ENCODE measurements around the gene BCL6B.
"Not testable (repeated sequence)": the region's sequence is repeated elsewhere in the genome, so short reads cannot be mapped to it uniquely, and the experiment has no call there.

Gene BCL6B

DNA sequence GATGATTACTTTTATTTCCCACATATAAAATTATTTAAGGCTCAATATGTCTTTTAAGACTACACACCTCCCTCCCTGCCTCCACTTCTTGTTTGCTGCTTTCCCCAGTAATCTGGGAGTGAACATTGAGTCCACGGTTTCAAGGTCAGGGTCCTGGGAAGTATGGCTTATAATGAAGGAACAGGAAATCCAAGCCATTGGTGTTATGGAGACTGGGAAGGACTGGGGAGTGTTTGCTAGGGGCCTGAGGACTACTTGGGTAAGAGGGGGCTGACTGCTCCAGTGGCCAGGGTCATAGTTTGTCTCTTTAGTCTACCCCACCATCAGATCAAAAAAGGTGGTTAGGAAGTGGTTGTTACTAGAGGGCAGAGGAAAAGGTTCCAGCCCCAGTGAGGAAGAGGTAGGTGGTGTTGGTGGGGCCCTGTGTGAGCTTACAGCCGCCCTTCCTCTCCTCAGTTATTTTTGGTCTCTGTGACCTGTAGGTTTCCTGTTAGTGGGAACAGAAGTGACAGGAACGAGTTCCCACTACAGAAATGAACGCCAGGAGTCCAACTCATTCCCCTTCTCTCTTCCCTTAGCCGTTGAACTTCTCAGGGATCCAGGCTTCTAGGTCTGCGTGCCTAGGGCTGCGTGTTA, 12.2 kb downstream of the BCL6B start:
- no peak for FAIRE-seq

DNA sequence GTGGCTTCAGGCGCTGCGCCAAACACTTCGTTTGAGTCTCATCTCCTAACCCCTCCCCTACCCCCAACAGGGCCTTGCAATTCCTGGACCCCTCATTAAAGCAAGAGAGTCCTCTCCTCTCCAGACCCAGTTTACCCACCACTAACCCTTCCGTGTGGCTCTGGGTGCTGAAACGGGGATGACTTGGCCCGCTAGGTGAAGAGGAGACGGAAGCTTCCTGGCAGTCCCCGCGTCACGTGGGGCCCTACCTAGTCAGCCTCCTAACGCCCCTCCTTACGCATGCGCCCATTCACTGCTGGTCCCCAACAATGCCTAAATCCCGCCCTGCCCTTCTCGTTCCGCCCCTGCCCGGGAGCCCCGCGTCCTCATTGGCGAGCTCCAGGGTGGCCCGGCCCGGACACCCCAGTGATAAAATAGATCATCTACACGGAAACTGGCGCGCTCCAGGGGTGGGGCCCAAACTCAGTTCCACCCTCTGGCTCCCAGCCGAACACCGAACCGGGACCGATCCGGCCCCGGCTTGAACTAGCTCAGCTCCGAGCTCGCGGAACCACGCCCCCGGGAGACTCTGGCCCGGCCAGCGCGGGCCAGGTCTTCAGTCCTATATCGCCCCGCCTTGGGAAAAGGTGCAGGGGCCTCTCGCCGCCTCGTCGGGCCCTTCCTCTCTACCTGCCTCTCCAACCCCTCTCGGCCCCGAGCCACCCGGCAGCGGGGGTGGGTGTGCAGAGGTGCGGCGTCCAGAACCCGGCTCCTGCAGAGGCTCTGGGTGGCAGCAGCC, 12.9 kb downstream of the BCL6B start, which contains the start of gene SLC16A13:
Gene SLC16A13, plus strand, starts transcription at position 425 of the 778 bp plus-strand sequence. CDS start 368 bp downstream, outside the sequence.
- peak; percentile 92 for FAIRE-seq

DNA sequence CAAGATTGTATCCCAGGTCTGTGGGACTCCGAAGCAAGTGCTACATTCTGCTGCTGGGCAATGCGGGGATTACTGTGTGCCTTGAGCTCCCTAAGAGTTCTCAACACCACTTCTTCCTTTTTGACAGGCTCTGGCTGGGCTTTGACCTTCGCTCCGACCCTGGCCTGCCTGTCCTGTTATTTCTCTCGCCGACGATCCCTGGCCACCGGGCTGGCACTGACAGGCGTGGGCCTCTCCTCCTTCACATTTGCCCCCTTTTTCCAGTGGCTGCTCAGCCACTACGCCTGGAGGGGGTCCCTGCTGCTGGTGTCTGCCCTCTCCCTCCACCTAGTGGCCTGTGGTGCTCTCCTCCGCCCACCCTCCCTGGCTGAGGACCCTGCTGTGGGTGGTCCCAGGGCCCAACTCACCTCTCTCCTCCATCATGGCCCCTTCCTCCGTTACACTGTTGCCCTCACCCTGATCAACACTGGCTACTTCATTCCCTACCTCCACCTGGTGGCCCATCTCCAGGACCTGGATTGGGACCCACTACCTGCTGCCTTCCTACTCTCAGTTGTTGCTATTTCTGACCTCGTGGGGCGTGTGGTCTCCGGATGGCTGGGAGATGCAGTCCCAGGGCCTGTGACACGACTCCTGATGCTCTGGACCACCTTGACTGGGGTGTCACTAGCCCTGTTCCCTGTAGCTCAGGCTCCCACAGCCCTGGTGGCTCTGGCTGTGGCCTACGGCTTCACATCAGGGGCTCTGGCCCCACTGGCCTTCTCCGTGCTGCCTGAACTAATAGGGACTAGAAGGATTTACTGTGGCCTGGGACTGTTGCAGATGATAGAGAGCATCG, 15.4 kb downstream of the BCL6B start:
- FAIRE-seq, result no peak

DNA sequence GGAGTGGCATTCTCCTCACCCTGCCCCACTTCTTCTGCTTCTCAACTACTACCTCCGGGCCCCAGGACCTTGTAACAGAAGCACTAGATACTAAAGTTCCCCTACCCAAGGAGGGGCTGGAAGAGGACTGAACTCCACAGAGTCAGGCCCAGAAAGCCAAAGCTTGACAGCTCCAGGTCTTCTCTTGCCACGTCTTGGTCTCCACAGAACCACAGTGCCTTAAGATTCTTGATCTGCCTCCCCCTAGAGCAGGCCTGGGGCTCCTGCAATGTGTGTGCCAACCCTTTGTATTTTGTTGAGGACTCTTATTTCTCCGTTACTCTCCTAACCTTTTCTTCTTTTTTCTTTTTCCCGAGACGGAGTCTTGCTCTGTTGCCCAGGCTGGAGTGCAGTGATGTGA, 17.0 kb downstream of the BCL6B start:
- FAIRE-seq, result no peak

DNA sequence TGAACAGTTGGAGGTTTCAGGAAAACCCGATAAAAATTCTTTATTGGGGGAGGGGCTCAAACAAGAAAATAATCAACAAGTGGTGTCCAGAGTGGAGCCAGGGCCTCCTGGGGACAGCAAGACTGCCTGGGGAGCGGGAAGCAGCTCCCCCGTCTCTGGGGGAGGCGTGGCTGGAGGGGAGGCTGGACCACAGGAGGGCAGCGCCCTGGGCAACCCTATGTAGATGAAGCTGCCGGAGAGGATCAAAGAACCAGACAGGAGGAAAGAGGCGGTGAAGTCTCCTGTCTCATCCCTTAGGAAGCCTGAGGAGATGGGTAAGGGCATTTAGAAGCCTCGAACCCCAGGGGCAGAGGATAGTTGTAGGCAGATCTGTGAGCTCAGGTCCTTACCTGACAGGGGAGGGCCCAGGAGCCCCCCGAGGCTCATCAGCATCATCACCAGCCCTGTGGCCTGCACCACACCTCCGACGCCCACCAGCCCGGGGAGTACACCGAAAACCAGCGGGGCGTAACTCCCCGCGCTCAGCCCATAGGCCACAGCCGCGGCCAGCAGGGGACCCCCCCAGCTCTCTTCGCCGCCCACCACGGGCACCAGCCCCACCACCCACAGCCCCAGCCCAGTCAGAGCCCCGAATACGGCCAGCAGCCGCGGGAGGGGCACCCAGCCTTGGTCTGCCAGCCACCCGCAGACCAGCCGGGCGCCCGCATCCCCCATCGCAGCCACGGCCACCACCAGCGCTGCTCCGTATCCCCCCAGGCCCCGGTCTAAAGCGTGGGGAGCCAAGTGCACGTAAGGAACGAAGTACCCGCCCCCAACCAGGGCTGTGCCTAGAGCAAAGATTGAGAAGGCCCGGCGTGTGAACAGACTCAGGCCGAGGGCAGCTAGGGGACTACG, 19.0 kb downstream of the BCL6B start:
- FAIRE-seq, result no peak

DNA sequence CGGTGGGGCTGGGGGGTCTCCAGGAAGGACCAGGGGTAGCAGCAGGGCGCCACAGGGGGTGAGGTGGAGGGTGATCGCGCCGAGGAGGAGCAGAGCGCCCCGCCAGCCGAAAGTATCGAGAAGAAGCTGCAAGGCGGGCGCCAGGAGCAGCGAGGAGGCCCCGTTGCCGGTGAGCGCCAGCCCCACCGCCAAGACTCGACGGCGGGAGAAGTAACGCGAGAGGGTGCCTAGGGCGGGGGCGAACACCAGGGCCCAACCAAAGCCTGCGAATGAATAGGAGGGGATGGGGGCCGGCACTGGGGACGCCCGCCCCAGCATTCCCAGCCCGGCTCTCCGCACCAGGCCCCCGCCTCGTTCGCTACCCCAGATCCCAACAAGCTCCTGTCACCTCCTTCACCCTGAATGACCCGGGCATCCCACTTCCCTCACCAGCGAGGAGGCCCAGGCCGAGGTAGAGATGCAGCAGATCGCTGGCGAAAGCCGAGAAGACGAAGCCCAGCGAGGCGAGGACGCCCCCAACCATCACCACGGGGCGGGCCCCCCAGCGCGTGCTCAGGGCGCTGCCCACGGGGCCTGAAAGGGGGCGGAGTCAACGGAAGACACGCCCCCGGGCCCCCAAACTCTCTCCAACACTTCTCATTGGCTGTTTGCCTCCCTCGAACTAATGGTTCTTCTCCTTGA, 19.8 kb downstream of the BCL6B start:
- FAIRE-seq, result no peak

DNA sequence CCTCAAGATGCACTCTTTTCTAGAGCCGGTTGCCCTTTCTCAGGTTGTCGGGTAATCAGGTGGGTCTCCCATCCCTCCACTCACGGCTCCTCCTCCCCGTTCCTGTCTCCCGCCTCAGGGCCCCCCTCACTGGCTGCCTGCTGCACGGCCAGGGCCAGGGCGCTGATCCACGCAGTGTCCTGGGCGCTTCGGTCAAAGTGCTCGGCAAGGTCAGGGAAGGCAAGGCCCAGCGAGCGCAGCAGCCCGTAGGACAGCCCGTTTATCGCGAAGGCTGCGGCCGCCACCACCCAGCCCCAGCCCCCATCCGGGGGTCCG, 20.3 kb downstream of the BCL6B start:
- FAIRE-seq, result no peak

DNA sequence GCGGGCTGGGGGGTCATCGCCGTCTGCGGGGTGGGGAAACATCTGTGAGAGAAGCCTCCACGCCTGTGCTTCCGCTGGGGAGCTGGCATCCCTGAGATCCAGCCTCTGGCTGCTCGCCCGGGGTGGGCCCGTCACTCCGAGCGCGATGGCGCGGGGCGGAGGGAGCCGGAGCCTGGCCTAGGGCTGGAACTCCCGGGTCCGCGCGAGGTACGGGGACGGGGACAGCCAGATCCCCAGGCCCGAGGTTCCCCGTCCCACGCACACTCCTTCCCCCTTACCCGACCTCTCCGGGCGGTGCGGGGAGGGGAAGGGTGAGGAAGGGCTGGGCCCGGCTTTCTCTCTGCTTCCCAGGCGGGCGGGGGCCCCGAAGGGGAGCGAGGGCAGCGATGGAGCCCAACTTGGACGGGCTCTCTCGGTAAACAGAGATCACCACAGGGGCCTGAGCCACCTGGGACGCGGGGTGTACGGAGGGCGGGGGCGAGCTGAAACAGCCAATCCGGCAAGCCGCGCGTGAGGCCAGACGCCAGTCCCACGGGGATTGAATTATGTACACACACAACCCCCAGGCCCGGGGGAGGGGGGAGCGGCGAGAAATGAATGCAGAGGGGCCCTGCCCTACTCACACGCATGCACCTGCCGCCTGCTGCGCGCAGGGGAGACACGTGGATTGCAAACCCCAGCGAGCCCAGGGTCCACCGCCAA, 20.8 kb downstream of the BCL6B start, which contains the start of gene SLC16A11:
Gene SLC16A11, minus strand, starts transcription at position 596 of the 702 bp plus-strand sequence. Its CDS starts 579 bp downstream, at position 17.
- no peak for FAIRE-seq

DNA sequence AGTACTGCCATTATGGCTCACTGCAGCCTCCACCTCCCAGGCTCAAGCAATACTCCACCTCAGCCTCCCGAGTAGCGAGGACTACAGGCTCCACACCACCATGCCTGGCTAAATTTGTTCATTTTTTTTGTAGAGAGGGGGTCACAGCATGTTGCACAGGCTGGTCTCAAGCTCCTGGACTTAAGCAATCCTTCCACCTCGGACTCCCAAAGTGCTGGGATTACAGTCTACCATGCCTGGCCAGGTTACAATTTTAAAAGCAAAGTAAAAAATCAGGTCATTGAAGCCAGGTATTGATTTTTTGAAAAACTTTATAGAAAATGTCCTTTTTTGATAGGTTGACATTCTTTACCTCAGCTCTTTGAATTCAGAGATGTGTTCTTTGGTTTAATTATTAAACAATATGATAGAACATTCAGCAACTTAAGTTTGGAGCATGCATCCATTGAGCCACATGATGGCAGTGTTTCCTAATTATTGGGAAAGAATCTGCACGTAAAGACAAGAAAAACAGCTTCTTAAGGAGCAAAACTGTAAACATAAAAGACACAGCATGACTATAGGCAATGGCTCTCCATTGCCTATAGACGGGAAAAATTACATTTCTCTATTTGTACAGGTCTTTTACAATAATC, 22.8 kb downstream of the BCL6B start:
- FAIRE-seq, result peak; percentile 95

DNA sequence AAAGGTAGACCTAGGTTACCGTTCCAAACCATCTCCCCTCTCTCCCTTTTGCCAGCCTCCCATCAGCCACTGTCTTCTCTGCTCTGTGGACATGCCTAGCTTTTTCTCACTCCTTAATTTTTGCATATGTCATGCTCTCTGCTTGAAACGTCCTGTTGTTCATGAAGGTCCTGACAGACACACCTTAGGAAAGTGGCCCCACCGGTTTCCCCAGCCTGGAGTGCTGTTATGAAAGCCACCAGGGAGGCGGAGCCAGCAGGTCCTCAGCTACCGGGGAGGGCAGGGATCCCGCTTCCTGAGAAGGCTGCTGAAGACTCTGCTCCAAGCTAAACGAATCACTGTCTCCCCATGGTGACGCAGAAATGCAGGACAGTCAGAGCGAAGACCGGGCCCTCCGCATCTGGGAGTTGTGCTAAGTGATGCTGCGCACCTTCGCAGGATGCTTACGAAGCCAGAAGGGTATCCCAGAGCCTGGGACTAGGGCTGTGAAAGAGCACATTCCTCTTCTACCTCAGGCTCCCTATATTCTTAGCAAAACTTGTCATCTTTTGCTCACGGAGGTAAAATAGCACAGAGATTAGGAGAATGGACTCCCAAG, 23.4 kb downstream of the BCL6B start:
- no peak for FAIRE-seq

DNA sequence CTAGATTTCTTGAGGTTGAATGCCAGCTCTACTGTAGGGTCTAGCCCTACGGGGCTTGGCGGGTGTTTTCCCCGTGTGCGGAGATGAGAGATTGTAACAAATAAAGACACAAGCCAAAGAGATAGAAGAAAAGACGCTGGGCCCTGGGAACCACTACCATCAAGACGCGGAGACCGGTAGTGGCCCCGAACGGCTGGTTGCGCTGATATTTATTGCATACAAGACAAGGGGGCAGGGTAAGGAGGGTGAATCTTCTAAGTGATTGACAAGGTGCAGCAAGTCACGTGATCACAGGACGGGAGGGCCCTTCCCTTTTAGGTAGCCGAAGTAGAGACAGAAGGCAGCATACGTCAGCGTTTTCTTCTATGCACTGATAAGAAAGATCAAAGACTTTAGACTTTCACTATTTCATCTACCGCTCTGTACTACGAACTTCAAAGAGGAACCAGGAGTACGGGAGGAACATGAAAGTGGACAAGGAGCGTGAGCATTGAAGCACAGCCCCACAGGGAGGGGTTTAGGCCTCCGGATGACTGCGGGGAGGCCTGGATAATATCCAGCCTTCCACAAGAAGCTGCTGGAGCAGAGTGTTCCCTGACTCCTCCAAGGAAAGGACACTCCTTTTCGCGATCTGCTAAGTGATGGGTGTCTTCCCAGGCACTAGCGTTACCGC, 24.0 kb downstream of the BCL6B start:
- not testable (repeated sequence) for FAIRE-seq

DNA sequence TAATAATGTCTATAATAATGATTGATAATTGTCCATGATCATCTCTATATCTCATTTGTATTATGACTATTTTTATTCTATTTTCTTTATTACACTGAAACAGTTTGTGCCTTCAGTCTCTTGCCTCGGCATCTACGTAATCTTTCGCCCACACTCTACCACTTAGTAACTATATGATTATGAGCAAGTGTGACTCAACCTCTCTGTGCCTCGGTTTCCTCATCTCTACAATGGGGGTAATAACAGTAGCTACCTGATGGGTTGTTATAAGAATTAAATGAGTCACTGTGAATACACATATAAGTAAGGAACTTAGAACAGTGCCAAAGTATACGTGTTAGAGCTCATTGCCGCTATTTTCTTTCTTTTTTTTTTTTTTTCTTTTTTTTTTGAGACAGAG, 24.7 kb downstream of the BCL6B start:
- FAIRE-seq, result no peak

DNA sequence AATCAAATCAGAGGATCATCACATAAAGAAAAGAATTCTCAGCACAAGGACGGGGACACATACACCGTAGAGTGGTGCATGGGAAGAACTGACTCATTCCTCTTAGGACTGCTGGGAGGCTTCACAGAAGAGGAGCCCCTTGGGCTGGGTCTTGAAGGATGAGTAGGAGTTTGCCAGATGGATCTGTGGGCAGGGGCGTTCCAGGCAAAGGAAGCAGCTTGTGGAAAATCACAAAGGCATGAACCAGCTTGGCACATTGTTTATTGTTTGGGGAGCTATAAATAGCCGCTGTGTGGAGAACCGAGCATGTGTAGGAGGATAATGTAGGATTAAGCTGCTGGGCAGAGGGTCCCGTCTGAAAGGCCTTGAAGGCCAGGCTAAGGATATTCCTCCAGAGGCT, 26.1 kb downstream of the BCL6B start:
- no peak for FAIRE-seq

DNA sequence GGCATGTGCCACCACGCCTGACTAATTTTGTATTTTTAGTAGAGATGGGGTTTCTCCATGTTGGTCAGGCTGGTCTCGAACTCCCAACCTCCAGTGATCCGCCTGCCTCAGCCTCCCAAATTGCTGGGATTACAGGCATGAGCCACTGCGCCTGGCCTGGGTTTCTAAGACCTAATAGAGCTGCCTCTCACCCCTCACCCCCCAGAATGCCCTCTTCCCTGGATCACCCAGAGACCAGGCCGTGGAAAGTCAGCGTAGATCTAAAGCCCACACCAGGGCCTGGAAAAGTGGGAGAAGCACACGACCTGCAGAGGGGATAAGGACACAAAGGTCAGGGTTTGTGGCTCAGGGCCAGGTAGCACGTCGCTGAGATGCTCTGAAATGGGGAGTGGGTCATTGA, 27.7 kb downstream of the BCL6B start:
- not testable (repeated sequence) for FAIRE-seq

DNA sequence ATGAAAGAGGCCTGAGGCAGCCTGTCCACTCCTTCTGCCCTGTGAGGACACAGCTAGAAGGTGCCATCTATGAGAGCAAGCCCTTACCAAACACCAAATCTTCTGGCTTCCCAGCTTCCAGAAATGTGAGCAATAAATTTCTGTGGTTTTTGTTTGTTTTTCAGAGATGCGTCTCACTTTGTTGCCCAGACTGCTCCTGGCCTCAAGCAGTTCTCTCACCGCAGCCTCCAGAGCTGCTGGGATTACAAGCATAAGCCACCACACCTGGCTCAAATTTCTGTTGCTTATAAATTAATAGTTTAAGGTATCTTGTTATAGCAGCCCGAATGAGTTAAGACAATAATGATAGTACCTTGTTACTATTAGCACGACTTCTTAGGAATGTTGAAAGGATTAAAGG, 33.5 kb downstream of the BCL6B start:
- FAIRE-seq, result no peak

DNA sequence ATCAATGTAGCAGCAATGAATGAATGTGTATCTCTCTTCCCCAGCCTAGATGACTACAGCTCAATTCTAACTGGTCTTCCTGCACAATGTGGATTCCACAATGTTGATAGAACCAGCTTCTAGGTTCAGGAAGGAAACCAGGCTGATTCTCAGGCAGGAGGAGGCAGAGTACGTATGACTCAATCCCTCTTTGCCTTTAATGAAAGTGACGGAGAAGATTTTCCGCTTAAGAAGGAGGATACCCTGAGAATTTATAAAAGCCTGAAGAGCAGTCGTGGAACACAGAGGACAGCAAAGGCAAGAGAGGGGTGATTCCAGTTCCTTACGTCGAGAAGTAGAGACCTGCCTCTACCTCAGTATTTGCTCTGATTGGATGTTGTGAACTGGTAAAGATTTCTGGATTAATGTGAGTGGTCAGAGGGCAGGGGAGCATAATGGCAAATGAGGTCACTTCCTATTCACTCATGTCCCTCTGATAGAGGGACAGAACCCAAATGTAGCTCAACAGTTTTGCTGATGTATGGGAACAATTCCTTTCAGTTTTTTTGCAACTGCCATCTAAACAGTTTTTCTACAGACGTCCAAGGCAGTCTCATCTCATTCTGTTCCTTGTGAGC, 36.1 kb downstream of the BCL6B start:
- no peak for FAIRE-seq

DNA sequence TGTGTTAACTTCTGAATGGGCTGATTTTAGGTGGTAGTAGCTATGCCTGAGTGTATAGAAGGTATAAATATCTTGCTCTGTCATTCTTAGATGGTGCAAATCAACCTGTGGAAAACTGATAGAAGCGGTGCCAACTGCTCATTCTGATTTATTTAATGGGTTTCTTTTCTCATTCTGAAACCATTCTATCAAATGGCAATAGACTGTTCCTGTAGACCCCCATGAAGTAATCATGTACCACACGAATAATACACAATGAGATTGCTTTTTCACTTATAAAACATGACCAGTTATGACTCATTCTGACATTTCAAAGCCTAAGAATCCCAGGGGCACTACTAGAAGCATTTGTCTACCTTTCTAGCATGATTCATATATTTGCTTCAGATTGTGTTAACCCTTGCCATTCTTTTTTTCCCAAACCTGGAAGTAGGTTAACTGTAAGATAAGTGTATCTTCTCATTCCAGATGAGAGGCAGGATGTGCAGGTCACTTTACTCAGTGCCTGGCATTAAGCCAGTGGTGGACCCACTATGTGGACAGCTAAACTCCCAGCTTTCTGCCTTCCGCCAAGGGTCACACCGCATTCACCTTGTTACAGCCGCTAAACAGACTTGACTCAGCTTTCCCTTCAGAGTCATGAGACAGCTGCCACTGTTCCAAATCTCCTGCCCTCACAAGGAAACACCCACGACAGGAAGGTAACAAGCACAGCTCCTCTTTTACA, 37.5 kb downstream of the BCL6B start:
- no peak for FAIRE-seq

DNA sequence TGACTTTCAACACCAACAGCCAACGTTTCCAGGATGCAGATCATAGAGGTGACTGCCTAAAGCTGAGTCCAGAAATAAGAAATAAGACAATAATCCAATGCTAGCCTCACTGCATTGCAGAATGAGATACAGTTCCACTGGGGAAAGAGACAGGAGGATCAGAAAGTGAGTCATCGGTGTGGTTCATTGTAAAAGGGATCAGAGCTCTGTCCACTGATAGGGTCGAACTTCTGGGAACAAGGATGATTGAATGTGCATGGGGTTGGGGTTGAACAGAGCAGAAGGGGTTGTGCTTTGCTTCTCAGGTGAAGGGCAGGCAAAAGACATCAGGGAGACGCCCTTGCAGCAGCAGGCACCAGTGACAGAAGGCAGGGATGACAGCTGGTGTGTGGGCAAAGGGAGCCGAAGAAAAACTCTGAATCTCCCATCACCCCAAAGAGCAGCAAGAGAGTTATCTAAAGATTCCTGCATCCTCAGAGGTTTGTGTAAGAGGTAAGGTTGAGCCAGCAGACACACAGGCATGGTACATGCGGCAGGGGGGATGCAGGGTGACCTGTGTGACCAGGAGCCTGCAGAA, 40.8 kb downstream of the BCL6B start:
- FAIRE-seq, result no peak
